Measurements from ENCODE around the gene FAM184B.

Gene FAM184B

GRCh38 chr4:17781300-17782287 is at the start of gene FAM184B:
TSS of gene FAM184B (minus strand) at chr4:17781621. CDS start at chr4:17781299, 322 bp downstream.
- no peak for DNase-seq (ENCODE audit: low read depth)

DNA sequence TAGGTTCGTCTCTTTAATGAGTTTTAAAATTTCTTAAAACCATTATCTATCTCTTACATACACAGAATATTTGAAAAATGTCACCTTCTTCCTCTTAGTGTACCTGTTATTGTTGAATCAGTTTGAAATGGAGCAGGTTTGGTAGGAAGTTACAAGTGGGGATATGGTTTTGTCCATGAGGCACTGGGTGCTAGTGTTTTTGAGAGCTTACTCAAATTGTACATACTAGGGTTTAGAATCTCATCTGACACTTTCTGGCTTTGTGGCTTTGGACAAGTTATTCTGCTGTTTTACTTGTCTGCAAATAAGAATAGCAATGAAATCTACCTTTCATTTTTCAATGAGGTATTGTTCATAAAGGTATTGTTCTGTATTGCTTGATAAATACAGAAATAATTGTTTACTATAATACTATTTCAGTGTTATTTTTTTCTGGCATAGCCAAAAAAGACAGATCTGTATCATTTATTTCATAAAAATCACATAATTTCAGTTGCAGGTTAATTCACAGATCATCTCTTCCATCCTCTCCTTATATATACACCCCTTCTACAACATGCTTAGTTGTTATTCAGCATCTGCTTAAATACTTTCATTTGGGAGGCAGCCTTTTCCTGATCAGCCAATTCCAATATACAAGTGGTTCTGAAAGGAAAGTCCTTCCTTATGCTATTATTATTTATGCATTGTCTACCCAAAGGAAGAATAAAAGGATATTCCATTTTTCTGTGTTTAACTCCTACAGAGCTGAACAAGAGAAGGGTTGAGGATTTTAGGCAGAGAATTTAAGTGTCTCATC is 42.6 kb upstream of the FAM184B start:
- no peak for DNase-seq (ENCODE audit: low read depth)

DNA sequence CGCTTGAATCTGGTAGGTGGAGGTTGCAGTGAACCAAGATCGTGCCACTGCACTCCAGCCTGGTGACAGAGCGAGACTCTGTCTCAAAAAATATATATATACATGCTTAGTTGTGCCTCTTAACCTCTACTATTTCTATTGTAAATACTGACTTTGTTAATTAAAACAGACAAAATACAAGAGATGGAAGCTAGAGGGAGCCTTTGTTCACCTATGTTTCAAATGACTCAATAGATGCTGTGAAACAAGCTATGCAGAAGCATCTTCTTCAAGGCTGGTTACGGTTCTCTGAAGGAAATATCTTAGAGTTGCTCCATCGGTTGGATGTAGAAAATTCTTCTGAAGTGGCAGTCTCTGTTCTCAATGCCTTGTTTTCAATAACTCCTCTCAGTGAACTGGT is 35.6 kb upstream of the FAM184B start:
- DNase-seq (ENCODE audit: low read depth) = peak; percentile 53

DNA sequence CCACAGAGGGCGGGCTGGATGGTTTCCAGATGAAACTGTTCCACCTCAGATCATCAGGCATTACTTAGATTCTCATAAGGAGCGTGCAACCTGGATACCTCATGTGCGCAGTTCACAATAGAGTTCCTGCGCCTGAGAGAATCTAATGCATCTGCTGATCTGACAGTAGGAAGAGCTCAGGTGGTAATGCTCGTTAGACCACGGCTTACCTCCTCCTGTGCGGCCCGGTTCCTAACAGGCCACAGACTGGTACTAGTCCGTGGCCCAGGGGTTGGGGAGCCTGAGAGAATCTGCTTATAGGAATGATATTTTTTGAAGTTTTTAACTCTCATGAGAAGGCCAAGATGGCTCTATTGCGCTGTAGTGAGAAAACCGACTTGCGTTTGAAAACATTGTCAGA is 34.7 kb upstream of the FAM184B start:
- DNase-seq (ENCODE audit: low read depth) = no peak

- no peak for DNase-seq (ENCODE audit: low read depth)
Measured at GRCh38 chr4:17814140-17814539, 32.7 kb upstream of the FAM184B start.

- no peak for DNase-seq (ENCODE audit: low read depth)
Measured at GRCh38 chr4:17812801-17813200, 31.4 kb upstream of the FAM184B start.

GRCh38 chr4:17812125-17812524 is 30.7 kb upstream of the FAM184B start:
- DNase-seq (ENCODE audit: low read depth) = no peak

GRCh38 chr4:17811078-17811603 is 29.7 kb upstream of the FAM184B start:
- DNase-seq (ENCODE audit: low read depth) = no peak

DNA sequence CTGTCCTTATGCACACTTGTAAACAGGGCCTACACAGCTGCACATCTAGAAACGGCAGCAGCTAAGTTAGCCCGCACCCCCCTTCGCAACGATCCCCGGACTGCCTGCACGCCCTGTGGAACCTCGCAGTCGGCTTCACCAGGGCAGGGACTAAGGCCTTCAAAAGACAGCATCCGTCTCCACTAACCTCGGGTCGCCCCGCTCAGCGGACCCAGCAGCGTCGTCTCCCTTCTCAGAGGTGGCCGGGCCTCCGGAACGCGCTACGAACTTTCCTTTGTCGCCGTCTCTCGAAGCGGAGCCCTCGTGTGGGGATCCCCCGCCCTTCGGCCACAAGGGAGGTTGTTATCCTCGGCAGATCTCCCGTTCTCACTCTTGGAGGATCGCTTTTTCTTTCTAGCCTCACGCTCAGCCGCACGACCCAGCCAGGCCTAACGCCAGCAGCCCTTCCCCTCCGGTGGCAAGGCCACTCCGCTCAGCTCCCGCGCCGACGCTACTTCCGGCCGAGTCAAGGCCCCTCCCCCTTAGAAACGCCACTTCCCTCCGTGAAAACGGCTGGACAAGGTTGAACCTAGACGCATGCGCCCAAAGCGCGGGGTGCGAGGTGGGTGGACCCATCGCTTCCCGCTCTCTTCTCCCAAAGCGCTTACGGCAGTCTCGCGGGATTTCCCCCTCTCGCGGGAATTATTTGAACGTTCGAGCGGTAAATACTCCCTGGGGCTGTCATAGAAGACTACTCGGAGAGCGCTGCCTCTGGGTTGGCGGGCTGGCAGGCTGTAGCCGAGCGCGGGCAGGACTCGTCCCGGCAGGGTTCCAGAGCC is 29.0 kb upstream of the FAM184B start, which contains the start of the genes DCAF16 and NCAPG:
DCAF16 (minus strand) TSS at position 498 of the 818 bp plus-strand sequence. CDS start 6,616 bp downstream, outside the sequence.
NCAPG (plus strand) TSS at position 720 of the 818 bp plus-strand sequence. CDS start 99 bp downstream, outside the sequence.
- DNase-seq (ENCODE audit: low read depth) = peak; percentile 89

- DNase-seq (ENCODE audit: low read depth) = no peak
Measured at GRCh38 chr4:17809667-17810066, 28.2 kb upstream of the FAM184B start.

DNA sequence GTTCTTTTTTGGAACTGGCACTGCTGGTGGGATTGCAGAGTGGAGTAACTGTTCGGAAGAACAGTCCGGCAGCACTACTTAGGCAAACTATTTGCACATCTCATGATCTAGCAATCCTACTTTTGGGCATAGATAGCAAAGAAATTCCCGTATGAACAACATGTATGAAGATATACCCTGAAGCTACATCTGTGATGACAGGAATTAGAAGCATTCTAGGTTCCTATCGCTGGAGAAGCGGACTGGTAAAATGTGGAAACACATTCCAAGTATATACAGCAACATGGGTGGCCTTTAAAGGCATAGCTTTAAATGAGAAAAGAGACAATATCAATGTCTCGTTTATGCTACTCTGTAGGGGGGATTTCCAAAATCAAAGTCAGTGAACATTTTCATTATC is 26.0 kb upstream of the FAM184B start:
- DNase-seq (ENCODE audit: low read depth) = no peak

GRCh38 chr4:17805580-17806155 is 24.2 kb upstream of the FAM184B start:
- DNase-seq (ENCODE audit: low read depth) = no peak

GRCh38 chr4:17797808-17798207 is 16.4 kb upstream of the FAM184B start:
- no peak for DNase-seq (ENCODE audit: low read depth)

GRCh38 chr4:17794730-17795129 is 13.3 kb upstream of the FAM184B start:
- DNase-seq (ENCODE audit: low read depth) = no peak

DNA sequence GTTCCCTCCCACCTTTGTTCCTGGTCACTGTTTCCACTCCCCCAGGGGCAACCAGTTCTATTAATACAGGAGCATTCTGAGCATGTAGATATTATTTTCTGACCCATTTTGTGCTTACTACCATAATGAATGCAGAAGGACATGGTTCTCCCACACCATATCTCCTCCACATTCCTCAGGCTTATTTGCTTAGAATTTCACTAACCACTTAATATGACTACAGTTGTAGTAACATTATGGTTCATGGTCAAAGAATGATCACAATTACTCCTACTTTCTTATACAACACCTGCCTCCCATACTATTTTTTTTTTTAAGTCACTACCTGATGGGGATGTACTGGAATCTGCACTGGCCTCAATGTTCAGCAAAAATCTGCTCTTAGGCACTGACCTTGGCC is 7.5 kb upstream of the FAM184B start:
- DNase-seq (ENCODE audit: low read depth) = no peak

DNA sequence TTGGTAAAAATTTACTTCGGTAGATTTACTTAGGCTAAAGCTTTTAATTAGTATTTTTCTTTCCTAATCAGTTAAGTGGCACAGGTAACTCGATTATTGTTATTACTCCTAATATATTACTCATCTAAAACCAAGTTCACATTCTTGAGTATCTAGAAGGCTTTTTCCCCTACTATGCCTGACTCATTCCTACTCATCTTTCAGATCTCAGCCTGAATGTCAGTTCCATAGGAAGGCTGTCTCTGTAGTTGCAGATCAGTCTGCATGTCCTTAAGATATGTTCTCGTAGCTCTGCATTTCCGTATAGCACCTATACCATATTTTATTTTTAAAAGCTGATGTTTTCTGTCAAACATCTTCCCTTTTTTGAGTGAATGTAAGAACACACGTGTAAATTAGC is 5.9 kb upstream of the FAM184B start:
- DNase-seq (ENCODE audit: low read depth) = no peak

DNA sequence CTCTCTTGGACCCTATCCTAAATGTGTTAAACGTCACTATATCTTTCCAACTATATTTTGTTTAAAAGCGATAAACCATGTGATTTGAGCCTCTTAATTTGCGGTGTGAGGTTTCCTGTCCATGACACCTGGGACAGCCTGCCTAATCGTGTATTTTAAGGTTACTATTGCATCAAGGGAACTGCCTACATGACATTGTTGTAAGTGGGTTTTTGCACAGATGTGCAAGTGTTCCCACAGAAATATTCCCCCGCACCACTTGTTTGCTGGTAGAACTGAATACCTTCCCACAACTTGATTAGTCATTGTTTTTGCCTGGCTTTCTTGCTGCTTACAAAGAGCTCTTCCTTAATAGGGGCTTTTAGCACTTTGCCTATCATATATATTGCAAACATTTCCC is 5.1 kb upstream of the FAM184B start:
- DNase-seq (ENCODE audit: low read depth) = no peak

DNA sequence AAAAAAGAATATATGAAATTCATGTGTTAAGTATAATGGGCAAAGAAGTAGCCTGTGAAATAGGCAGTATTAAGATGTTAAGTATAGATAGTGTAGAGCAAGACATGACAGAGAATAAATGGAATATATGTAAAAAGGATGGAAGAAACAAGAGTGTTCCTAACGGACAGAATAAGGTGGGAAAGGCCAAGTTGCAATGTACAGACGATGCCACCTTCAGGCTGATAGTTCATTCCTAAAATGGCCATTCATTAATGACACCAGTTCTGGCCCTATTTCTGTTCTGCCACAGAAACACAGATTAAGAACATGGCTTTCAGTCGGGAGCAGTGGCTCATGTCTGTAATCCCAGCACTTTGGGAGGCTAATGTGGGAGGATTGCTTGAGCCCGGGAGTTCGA is 4.4 kb upstream of the FAM184B start:
- no peak for DNase-seq (ENCODE audit: low read depth)

DNA sequence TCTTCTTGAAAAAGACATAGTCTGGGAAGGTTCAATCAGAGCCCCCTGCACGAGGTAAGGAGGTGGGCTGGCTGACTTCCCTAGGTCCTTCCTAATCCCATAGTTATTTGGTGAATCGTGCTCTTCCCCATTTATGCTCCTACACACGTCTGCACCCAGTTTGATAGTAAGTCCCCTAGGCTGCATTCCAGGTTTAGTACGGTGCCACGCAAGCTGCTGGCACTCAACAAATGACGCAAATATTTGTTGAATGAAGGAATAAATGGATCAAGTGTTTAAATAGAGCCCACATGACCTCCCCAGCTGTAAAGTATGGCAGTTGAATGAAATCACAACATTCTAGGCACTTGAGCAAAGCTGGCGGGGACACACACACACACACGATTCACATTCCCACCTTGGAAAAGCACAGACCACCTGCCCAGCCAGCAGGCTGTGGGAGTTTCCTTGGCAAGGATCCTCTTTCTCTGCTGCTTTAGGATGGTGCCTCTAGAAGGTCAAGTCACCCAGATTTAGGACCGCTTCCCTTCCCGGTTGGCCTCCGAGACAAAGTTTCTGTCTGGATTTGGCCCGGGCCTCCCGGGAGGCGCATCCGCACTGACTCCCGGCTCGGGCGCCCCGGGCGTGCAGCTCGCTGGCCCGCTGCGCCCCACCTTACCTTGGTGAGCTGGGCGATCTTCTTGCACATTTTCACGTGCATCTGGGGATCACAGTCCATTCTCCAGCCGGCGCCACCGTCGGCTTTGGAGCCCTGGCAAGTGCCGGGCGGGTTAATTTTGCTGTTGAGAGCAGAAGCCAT is 721 bp downstream of the FAM184B start:
- no peak for DNase-seq (ENCODE audit: low read depth)

- no peak for DNase-seq (ENCODE audit: low read depth)
Measured at GRCh38 chr4:17778431-17778830, 3.0 kb downstream of the FAM184B start.

Data from GM04503 (cell line).